Skeletal muscle tissue (tissue), 4 donors: Measurements from ENCODE around the gene PLEKHJ1. TPM values are rescaled to one million over a fixed set of nuclear protein-coding genes. Genes with fewer than 3 reads are reported as not detected.

Source experiments
- H3K27ac ChIP-seq: one replicate; pipeline ENCODE4 v1.7.0; 2013; ENCODE audit warnings: mild to moderate bottlenecking, low read depth, low read length, inconsistent platforms
- H3K27me3 ChIP-seq, 3 donors: one replicate each; pipeline ENCODE4 v1.7.0; 2013; ENCODE audit warnings: low read length in 3 of 3; ENCODE audit not compliant: control insufficient read depth in 3 of 3, insufficient read depth in 3 of 3
- H3K36me3 ChIP-seq, 3 donors: one replicate each; pipeline ENCODE4 v1.7.0; 2013; ENCODE audit warnings: low read length in 3 of 3; ENCODE audit not compliant: control insufficient read depth in 3 of 3, insufficient read depth in 3 of 3
- H3K4me1 ChIP-seq, 3 donors: one replicate each; pipeline ENCODE4 v1.7.0; 2013; ENCODE audit warnings: low read length in 3 of 3, mild to moderate bottlenecking in 3 of 3; ENCODE audit not compliant: control insufficient read depth in 3 of 3, insufficient read depth in 3 of 3
- H3K4me3 ChIP-seq, 3 donors: one replicate each; pipeline ENCODE4 v1.7.0; 2013; ENCODE audit warnings: low read length in 3 of 3
- H3K9ac ChIP-seq, 3 donors: one replicate each; pipeline ENCODE4 v1.7.0; 2013; ENCODE audit warnings: low read length in 3 of 3, mild to moderate bottlenecking in 3 of 3, moderate library complexity in 2 of 3, low read depth in 1 of 3
- H3K9me3 ChIP-seq, 3 donors: one replicate each; pipeline ENCODE4 v1.7.0; 2013; ENCODE audit warnings: low read length in 3 of 3; ENCODE audit not compliant: control insufficient read depth in 3 of 3
- total RNA-seq: library from RNA; depleted of rRNA; stranded (reverse); fragments of >200 nt; gene quantifications from one replicate; pipeline ENCODE4 v1.2.3, GENCODE V29; 2014
- donor health status: Osteomylitis.

The PLEKHJ1 gene
- total RNA-seq, 1 donor from 2014 or later: 63.2 TPM

GRCh38 chr19:2255112-2255845 lies 19.1 kb upstream of the PLEKHJ1 start:
- peaks cover 21 to 54% (median 32%) of the 10 kb centered on the region in 3 donors for H3K4me1 ChIP-seq
- peak overlapping the region; percentile 78 to 93 (median 86) for H3K4me3 ChIP-seq
- H3K27ac ChIP-seq: peak overlapping the region; percentile 100
- H3K9me3 ChIP-seq: no peaks in the 10 kb centered on the region
- peaks cover 0 to 18% (median 3%) of the 10 kb centered on the region in 3 donors for H3K27me3 ChIP-seq
- H3K36me3 ChIP-seq: peaks cover 6 to 17% (median 8%) of the 10 kb centered on the region in 3 donors
- peak overlapping the region; percentile 98 to 99 (median 99) for H3K9ac ChIP-seq

- H3K36me3 ChIP-seq: peaks cover 6 to 17% (median 8%) of the 10 kb centered on the region in 3 donors
- H3K9me3 ChIP-seq: no peaks in the 10 kb centered on the region
- peaks cover 21 to 64% (median 42%) of the 10 kb centered on the region in 3 donors for H3K4me1 ChIP-seq
- peak overlapping the region; percentile 100 for H3K27ac ChIP-seq
- H3K9ac ChIP-seq: peak overlapping the region; percentile 51 to 99 (median 75)
- peaks cover 3 to 21% (median 3%) of the 10 kb centered on the region in 3 donors for H3K27me3 ChIP-seq
- peak overlapping the region; percentile 61 to 86 (median 78) for H3K4me3 ChIP-seq
Measured at GRCh38 chr19:2254064-2254872, 18.1 kb upstream of the PLEKHJ1 start.

- no peaks in the 10 kb centered on the region for H3K9me3 ChIP-seq
- peaks cover 3 to 21% (median 3%) of the 10 kb centered on the region in 3 donors for H3K27me3 ChIP-seq
- H3K36me3 ChIP-seq: peaks cover 6 to 20% (median 8%) of the 10 kb centered on the region in 3 donors
- H3K9ac ChIP-seq: peak overlapping the region; percentile 51 to 99 (median 75)
- peak overlapping the region; percentile 61 to 86 (median 78) for H3K4me3 ChIP-seq
- H3K27ac ChIP-seq: peak overlapping the region; percentile 100
- H3K4me1 ChIP-seq: peaks cover 21 to 65% (median 41%) of the 10 kb centered on the region in 3 donors
Measured at GRCh38 chr19:2253106-2254063, 17.3 kb upstream of the PLEKHJ1 start.

- Histone ChIP-seq H3K27me3 (peaks cover 3 to 21% (median 3%) of the 10 kb centered on the region in 3 donors), H3K4me3 (peak overlapping the region in 1 of 3 donors; percentile 78), H3K36me3 (peaks cover 6 to 20% (median 8%) of the 10 kb centered on the region in 3 donors), H3K27ac (no peak overlapping the region), H3K4me1 (peaks cover 21 to 63% (median 41%) of the 10 kb centered on the region in 3 donors), H3K9ac (peak overlapping the region in 1 of 3 donors; percentile 43), H3K9me3 (no peaks in the 10 kb centered on the region)
Measured at GRCh38 chr19:2252797-2253105, 16.6 kb upstream of the PLEKHJ1 start.

GRCh38 chr19:2252055-2252796 lies 16.1 kb upstream of the PLEKHJ1 start:
- Histone ChIP-seq H3K27me3 (peaks cover 3 to 21% (median 3%) of the 10 kb centered on the region in 3 donors), H3K4me1 (peaks cover 23 to 66% (median 45%) of the 10 kb centered on the region in 3 donors), H3K9me3 (no peaks in the 10 kb centered on the region), H3K4me3 (no peak overlapping the region), H3K9ac (no peak overlapping the region), H3K36me3 (peaks cover 6 to 20% (median 12%) of the 10 kb centered on the region in 3 donors), H3K27ac (no peak overlapping the region)

- peaks cover 9 to 26% (median 17%) of the 10 kb centered on the region in 3 donors for H3K36me3 ChIP-seq
- H3K9ac ChIP-seq: no peak overlapping the region
- peaks cover 25 to 68% (median 51%) of the 10 kb centered on the region in 3 donors for H3K4me1 ChIP-seq
- no peaks in the 10 kb centered on the region for H3K9me3 ChIP-seq
- H3K27ac ChIP-seq: no peak overlapping the region
- H3K4me3 ChIP-seq: no peak overlapping the region
- peaks cover 3 to 21% (median 3%) of the 10 kb centered on the region in 3 donors for H3K27me3 ChIP-seq
Measured at GRCh38 chr19:2251106-2252054, 15.3 kb upstream of the PLEKHJ1 start.

GRCh38 chr19:2250766-2251105 lies 14.6 kb upstream of the PLEKHJ1 start:
- no peak overlapping the region for H3K27ac ChIP-seq
- H3K9me3 ChIP-seq: no peaks in the 10 kb centered on the region
- no peak overlapping the region for H3K9ac ChIP-seq
- H3K27me3 ChIP-seq: peaks cover 3 to 21% (median 3%) of the 10 kb centered on the region in 3 donors
- H3K4me1 ChIP-seq: peaks cover 25 to 64% (median 53%) of the 10 kb centered on the region in 3 donors
- H3K4me3 ChIP-seq: no peak overlapping the region
- peaks cover 15 to 32% (median 24%) of the 10 kb centered on the region in 3 donors for H3K36me3 ChIP-seq
